GM18505 (cell line): ENCODE data around the gene PEX12.
"Not testable (repeated sequence)": the region's sequence is repeated elsewhere in the genome, so short reads cannot be mapped to it uniquely, and the experiment has no call there.

Experiments
- ATAC-seq: cut with Tn5 transposase; IDR thresholded peaks from one replicate; pipeline ENCODE4 v1.9.1; 2021; ENCODE audit not compliant: unreplicated experiment
- POLR2A ChIP-seq: IDR thresholded peaks from 4 replicates; pipeline ENCODE4 v1.6.1; 2011; ENCODE audit warnings: borderline replicate concordance; ENCODE audit not compliant: insufficient read depth, insufficient read length; ENCODE audit errors: extremely low read depth

The PEX12 gene

GRCh38 chr17:35536664-35537171 is 41.7 kb downstream of the PEX12 start:
- no peak for TF ChIP-seq POLR2A
- no peak for ATAC-seq

- ATAC-seq: not testable (repeated sequence)
Measured at GRCh38 chr17:35535406-35535805, 43.0 kb downstream of the PEX12 start.

- TF ChIP-seq POLR2A: no peak
- ATAC-seq: no peak
Measured at GRCh38 chr17:35534576-35535093, 43.7 kb downstream of the PEX12 start.

GRCh38 chr17:35531160-35531559 is 47.2 kb downstream of the PEX12 start:
- no peak for ATAC-seq
- TF ChIP-seq POLR2A: no peak

DNA sequence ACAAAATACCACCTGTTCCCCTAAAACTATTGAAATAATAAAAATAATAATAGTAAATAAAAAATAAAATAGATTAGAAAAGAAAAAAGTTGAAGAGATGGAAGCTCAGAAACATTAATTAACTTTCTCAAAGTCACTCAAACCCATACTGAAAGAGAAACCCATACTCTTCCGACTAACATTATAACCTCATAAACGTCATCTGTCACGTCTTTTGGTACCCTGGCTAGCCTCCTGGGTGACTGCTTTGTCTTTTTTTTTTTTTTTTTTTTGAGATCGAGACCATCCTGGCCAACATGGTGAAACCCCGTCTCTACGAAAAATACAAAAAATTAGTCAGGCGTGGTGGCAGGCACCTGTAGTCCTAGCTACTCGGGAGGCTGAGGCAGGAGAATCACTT is 48.5 kb downstream of the PEX12 start:
- TF ChIP-seq POLR2A: no peak
- ATAC-seq: no peak

- not testable (repeated sequence) for ATAC-seq
Measured at GRCh38 chr17:35529326-35529725, 49.0 kb downstream of the PEX12 start.
